Fibroblast of lung (primary cell): ENCODE results near the gene GPR65.

Experiments
- EZH2 ChIP-seq: IDR thresholded peaks from 2 replicates; pipeline ENCODE4 v1.5.1; 2012; ENCODE audit warnings: low read length, control low read depth, mild to moderate bottlenecking; ENCODE audit errors: missing control alignments
- TF ChIP-seq, protein P1 (sequence below), 2 donors: IDR thresholded peaks in 1 of 2; conservative IDR thresholded peaks in 1 of 2; 1 replicate in 1 of 2; 2 replicates in 1 of 2; pipeline ENCODE4 v1.5.1; 2011 to 2012; ENCODE audit warnings: low read length in 2 of 2, control low read depth in 1 of 2, inconsistent platforms in 1 of 2, low read depth in 1 of 2, mild to moderate bottlenecking in 1 of 2

DNA sequence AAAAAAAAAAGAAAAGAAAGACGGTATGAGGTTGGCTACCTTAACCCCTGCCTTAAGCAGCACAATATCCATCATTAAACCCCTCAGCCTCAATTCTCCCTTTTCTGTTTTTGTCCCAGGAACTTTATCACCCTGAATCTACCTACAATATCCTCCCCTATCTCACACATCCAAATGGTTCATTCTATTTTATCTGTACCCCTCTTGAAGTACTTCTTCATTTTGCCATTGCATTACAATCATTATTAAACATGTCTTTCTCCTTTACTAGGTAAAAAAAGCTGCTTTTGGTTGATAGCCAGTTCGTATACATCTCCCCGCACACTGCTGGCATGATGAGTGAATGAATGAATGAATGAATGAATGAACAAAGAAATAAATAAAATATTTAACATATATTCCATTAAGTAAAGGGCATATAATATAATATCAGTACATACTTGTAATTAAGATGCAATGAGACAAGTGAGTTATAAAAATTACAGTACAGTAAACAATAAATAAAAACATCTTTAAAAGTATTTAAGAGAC, 364 bp upstream of the GPR65 start:
- TF ChIP-seq, protein P1, sequence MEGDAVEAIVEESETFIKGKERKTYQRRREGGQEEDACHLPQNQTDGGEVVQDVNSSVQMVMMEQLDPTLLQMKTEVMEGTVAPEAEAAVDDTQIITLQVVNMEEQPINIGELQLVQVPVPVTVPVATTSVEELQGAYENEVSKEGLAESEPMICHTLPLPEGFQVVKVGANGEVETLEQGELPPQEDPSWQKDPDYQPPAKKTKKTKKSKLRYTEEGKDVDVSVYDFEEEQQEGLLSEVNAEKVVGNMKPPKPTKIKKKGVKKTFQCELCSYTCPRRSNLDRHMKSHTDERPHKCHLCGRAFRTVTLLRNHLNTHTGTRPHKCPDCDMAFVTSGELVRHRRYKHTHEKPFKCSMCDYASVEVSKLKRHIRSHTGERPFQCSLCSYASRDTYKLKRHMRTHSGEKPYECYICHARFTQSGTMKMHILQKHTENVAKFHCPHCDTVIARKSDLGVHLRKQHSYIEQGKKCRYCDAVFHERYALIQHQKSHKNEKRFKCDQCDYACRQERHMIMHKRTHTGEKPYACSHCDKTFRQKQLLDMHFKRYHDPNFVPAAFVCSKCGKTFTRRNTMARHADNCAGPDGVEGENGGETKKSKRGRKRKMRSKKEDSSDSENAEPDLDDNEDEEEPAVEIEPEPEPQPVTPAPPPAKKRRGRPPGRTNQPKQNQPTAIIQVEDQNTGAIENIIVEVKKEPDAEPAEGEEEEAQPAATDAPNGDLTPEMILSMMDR (conservative IDR thresholded peaks at IDR 0.05 in 1 of 2, IDR thresholded peaks at IDR 0.05 in 1 of 2; ENCODE audit: low read depth in 1 of 2, low read length in 2 of 2) = no peak
- TF ChIP-seq EZH2 = no peak
